ENCODE data around the gene TMEM139. TPM values are rescaled to one million over a fixed set of nuclear protein-coding genes. Genes with fewer than 3 reads are reported as not detected.
"Not testable (repeated sequence)": the region's sequence is repeated elsewhere in the genome, so short reads cannot be mapped to it uniquely, and the experiment has no call there.

Gene TMEM139
- total and polyA plus RNA-seq, 3 experiments from 2014 or later: 0.84 to 0.90 (median 0.87) TPM

DNA sequence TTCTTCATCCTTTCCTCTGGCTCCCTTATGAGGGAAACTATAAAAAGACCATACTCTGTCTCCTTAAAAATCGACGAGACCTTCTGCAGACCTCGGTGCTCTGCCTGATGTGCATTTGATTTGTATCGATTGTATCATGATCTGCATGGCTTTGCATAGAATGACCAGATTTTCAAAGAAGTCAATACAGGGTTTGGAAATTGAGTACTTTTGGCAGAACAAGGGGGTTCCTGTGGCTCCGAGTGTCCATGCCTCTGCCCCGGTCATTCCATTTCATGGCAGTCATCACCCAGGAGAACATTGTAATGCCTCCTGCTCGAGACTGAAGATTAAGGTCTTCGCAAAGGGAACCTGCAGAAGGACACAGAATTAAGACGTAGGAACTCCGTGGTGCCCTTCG, 4.1 kb downstream of the TMEM139 start:
- Histone ChIP-seq H3K4me3 (ENCODE audit: low read length) (peak overlapping the region; percentile 59), H3K27ac (ENCODE audit: low read depth, low read length) (peak overlapping the region; percentile 83), H3K9me3 (ENCODE audit: low read length) (no peaks in the 10 kb centered on the region), H3K36me3 (ENCODE audit: insufficient read depth, low read length) (peaks cover 17% of the 10 kb centered on the region), H3K4me1 (ENCODE audit: insufficient read depth, low read length) (peaks cover 22% of the 10 kb centered on the region), H3K27me3 (ENCODE audit: insufficient read depth, low read length, poor library complexity, severe bottlenecking) (no peaks in the 10 kb centered on the region)
- no peak for DNase-seq
- peaks cover 46 to 65% (median 55%) of the 10 kb centered on the region in 3 donors for H3K4me1 Mint-ChIP-seq
- ChIA-PET CTCF (interaction anchor here (1.1 to 1.7 kb wide), 4 partner anchors 10 to 33 kb away, joined by 3 to 13 read pairs (median 4); no protein-coding TSS in a partner anchor), POLR2A (interaction anchor here (0.5 to 2.4 kb wide), 5 partner anchors 9 to 1547 kb away, joined by 3 to 9 read pairs (median 4); partner anchors contain the start of gene TPK1)
- H3K27me3 Mint-ChIP-seq: no peaks in the 10 kb centered on the region
- H3K36me3 Mint-ChIP-seq: peaks cover 6 to 48% (median 12%) of the 10 kb centered on the region in 3 donors
- H3K4me3 Mint-ChIP-seq: peak overlapping the region; percentile 88 to 99 (median 95)
- H3K9me3 Mint-ChIP-seq: no peaks in the 10 kb centered on the region
- H3K27ac Mint-ChIP-seq: peak overlapping the region; percentile 85 to 99 (median 91)

DNA sequence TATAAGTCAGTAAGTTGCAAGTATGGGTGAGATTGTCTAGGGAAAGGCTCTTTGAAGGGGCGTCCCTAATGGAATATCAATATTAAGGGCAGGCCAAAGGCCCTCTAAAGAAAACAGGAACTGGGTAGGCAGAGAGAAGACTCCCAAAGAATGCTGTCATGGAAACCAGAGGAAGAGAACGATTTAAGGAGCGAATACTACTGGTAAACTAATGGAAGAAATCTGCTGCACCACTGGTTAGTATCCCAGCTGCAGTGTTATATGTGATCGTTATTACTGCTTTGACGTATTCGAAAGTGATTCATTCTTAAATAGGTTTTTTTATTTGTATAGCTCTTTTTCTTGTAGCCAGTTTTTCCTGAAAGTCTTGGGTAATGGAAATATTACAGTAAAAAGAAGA, 4.7 kb downstream of the TMEM139 start:
- Histone ChIP-seq H3K4me3 (ENCODE audit: low read length) (peak overlapping the region; percentile 59), H3K4me1 (ENCODE audit: insufficient read depth, low read length) (peaks cover 20% of the 10 kb centered on the region), H3K36me3 (ENCODE audit: insufficient read depth, low read length) (peaks cover 22% of the 10 kb centered on the region), H3K9me3 (ENCODE audit: low read length) (no peaks in the 10 kb centered on the region), H3K27me3 (ENCODE audit: insufficient read depth, low read length, poor library complexity, severe bottlenecking) (no peaks in the 10 kb centered on the region), H3K27ac (ENCODE audit: low read depth, low read length) (peak overlapping the region; percentile 83)
- DNase-seq: no peak
- no peaks in the 10 kb centered on the region for H3K27me3 Mint-ChIP-seq
- H3K27ac Mint-ChIP-seq: peak overlapping the region; percentile 85 to 99 (median 91)
- POLR2A ChIA-PET: interaction anchor here (1.0 kb wide), 1 partner anchor 26 kb away, joined by 9 read pairs; the partner anchor contains the start of gene GSTK1
- H3K4me3 Mint-ChIP-seq: peak overlapping the region; percentile 88 to 99 (median 95)
- H3K9me3 Mint-ChIP-seq: no peaks in the 10 kb centered on the region
- CTCF ChIA-PET: interaction anchor here (0.9 to 2.1 kb wide), 5 partner anchors 10 to 74 kb away, joined by 3 to 8 read pairs (median 4); no protein-coding TSS in a partner anchor
- peaks cover 47 to 65% (median 57%) of the 10 kb centered on the region in 3 donors for H3K4me1 Mint-ChIP-seq
- H3K36me3 Mint-ChIP-seq: peaks cover 12 to 53% (median 17%) of the 10 kb centered on the region in 3 donors

DNA sequence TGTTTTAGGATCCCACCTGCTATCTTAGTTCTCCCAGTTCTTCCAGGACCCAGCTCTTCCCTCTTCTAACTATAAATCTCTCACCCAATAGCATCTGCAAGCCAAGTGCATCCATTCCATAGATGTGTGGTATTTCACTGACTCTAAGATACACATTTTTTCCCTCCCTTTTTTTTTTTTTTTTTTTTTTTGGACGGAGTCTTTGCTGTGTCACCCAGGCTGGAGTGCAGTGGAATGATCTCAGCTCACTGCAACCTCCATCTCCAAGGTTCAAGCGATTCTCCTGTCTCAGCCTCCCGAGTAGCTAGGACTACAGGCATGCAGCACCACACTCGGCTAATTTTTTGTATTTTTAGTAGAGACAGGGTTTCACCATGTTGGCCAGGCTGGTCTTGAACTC, 5.1 kb downstream of the TMEM139 start:
- Mint-ChIP-seq H3K4me1 (peaks cover 50 to 67% (median 61%) of the 10 kb centered on the region in 3 donors), H3K36me3 (peaks cover 15 to 58% (median 19%) of the 10 kb centered on the region in 3 donors), H3K4me3 (peak overlapping the region; percentile 88 to 99 (median 95)), H3K27ac (peak overlapping the region in 5 of 8 donors; percentile 54 to 92 (median 88))
- peaks cover 27% of the 10 kb centered on the region for H3K36me3 ChIP-seq (ENCODE audit: insufficient read depth, low read length)
- peak overlapping the region; percentile 59 for H3K4me3 ChIP-seq (ENCODE audit: low read length)
- H3K9me3 ChIP-seq (ENCODE audit: low read length); H3K27me3 ChIP-seq (ENCODE audit: insufficient read depth, low read length, poor library complexity, severe bottlenecking); H3K27me3 Mint-ChIP-seq; DNase-seq; H3K9me3 Mint-ChIP-seq: not testable (repeated sequence)
- CTCF ChIA-PET: interaction anchor here (0.9 to 2.1 kb wide), 6 partner anchors 10 to 74 kb away, joined by 3 to 8 read pairs (median 4); no protein-coding TSS in a partner anchor
- peak overlapping the region; percentile 83 for H3K27ac ChIP-seq (ENCODE audit: low read depth, low read length)
- POLR2A ChIA-PET: interaction anchor here (1.0 kb wide), 1 partner anchor 27 kb away, joined by 9 read pairs; the partner anchor contains the start of gene GSTK1
- H3K4me1 ChIP-seq (ENCODE audit: insufficient read depth, low read length): peaks cover 20% of the 10 kb centered on the region

DNA sequence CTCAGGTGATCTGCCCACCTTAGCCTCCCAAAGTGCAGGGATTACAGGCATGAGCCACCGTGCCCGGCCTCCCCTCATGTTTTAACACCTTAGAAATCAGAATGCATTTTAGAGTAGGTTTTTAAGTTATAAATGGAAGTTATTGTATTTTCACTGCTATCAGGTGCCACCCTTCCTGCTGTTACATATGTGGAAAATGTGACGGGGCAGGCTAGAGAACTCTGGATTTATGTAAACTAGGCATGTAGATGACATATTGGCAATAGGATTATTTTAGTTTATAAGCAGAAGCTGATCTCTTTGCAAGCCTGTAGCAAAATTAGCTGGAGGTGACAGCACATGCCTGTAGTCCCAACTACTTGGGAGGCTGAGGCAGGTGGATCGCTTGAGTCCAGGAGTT, 5.5 kb downstream of the TMEM139 start:
- peak overlapping the region; percentile 19 for H3K4me3 ChIP-seq (ENCODE audit: low read length)
- peaks cover 30% of the 10 kb centered on the region for H3K36me3 ChIP-seq (ENCODE audit: insufficient read depth, low read length)
- H3K27ac ChIP-seq (ENCODE audit: low read depth, low read length): no peak overlapping the region
- H3K4me1 Mint-ChIP-seq: peaks cover 53 to 71% (median 65%) of the 10 kb centered on the region in 3 donors
- H3K27ac Mint-ChIP-seq: peak overlapping the region in 3 of 8 donors; percentile 7 to 85 (median 37)
- peak overlapping the region; percentile 35 to 99 (median 95) for H3K4me3 Mint-ChIP-seq
- POLR2A ChIA-PET: no interaction called here
- H3K4me1 ChIP-seq (ENCODE audit: insufficient read depth, low read length): peaks cover 23% of the 10 kb centered on the region
- no peaks in the 10 kb centered on the region for H3K9me3 ChIP-seq (ENCODE audit: low read length)
- no peaks in the 10 kb centered on the region for H3K9me3 Mint-ChIP-seq
- peaks cover 17 to 62% (median 22%) of the 10 kb centered on the region in 3 donors for H3K36me3 Mint-ChIP-seq
- CTCF ChIA-PET: interaction anchor here (0.9 to 2.1 kb wide), 7 partner anchors 9 to 75 kb away, joined by 3 to 8 read pairs (median 4); partner anchors contain the start of gene GSTK1
- no peak for DNase-seq
- no peaks in the 10 kb centered on the region for H3K27me3 ChIP-seq (ENCODE audit: insufficient read depth, low read length, poor library complexity, severe bottlenecking)
- no peaks in the 10 kb centered on the region for H3K27me3 Mint-ChIP-seq

DNA sequence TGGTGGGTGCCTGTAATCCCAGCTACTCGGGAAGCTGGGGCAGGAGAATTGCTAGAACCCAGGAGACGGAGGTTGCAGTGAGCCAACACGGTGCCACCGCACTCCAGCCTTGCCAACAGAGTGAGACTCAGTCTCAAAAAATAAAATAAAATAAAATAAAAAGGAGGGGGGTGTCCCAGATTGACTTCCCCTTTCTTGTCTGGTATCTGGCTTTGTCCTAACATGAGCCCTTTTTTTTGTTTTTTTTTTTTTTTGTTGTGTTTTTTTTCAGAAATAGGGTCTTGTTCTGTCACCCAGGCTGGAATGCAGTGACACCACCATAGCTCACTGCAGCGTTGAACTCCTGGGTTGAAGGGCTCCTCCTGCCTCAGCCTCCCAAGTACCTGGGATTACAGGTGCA, 8.1 kb downstream of the TMEM139 start:
- H3K4me1 Mint-ChIP-seq: peaks cover 62 to 80% (median 75%) of the 10 kb centered on the region in 3 donors

DNA sequence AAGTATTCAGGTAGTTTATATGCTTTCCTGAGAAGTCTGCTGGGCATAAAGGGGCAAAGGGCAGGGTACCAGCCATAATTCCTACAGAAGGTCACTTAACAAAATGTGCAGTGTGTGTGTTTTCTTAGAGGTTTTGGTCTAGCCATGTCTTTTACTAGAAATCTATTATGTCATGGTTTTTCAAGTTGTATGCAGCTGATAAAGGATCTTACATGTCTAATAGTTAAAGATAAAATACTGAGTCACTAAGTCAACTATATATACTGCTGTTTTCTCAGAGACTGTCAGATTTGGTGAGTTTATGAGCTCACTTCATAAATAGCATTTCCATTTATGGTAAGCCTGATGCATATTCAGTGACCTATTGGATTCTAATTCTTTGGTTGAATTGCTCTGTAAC, 11.1 kb downstream of the TMEM139 start:
- CTCF ChIA-PET: interaction anchor here (1.1 to 8.0 kb wide), 12 partner anchors 10 to 121 kb away, joined by 3 to 103 read pairs (median 4); partner anchors contain the start of gene GSTK1
- Mint-ChIP-seq H3K36me3 (peaks cover 36 to 91% (median 38%) of the 10 kb centered on the region in 3 donors), H3K4me1 (peaks cover 52 to 73% (median 71%) of the 10 kb centered on the region in 3 donors), H3K4me3 (peak overlapping the region in 2 of 7 donors; percentile 1 to 14), H3K27me3 (no peaks in the 10 kb centered on the region), H3K9me3 (no peaks in the 10 kb centered on the region), H3K27ac (peak overlapping the region in 6 of 8 donors; percentile 13 to 64 (median 28))
- Histone ChIP-seq H3K27ac (ENCODE audit: low read depth, low read length) (peak overlapping the region; percentile 5), H3K36me3 (ENCODE audit: insufficient read depth, low read length) (peaks cover 72% of the 10 kb centered on the region), H3K4me1 (ENCODE audit: insufficient read depth, low read length) (peaks cover 25% of the 10 kb centered on the region), H3K4me3 (ENCODE audit: low read length) (no peak overlapping the region), H3K9me3 (ENCODE audit: low read length) (no peaks in the 10 kb centered on the region), H3K27me3 (ENCODE audit: insufficient read depth, low read length, poor library complexity, severe bottlenecking) (no peaks in the 10 kb centered on the region)
- no peak for DNase-seq
- POLR2A ChIA-PET: interaction anchor here (0.6 to 0.8 kb wide), 2 partner anchors 46 to 433 kb away, joined by 3 to 6 read pairs; no protein-coding TSS in a partner anchor

More for the DNA sequence above, 8.1 kb downstream of the TMEM139 start:
- Histone ChIP-seq H3K27me3 (ENCODE audit: insufficient read depth, low read length, poor library complexity, severe bottlenecking) (no peaks in the 10 kb centered on the region), H3K27ac (ENCODE audit: low read depth, low read length) (no peak overlapping the region), H3K9me3 (ENCODE audit: low read length) (no peaks in the 10 kb centered on the region), H3K4me3 (ENCODE audit: low read length) (no peak overlapping the region), H3K4me1 (ENCODE audit: insufficient read depth, low read length) (peaks cover 31% of the 10 kb centered on the region), H3K36me3 (ENCODE audit: insufficient read depth, low read length) (peaks cover 43% of the 10 kb centered on the region)
- Mint-ChIP-seq H3K36me3 (peaks cover 27 to 85% (median 29%) of the 10 kb centered on the region in 3 donors), H3K27me3 (no peaks in the 10 kb centered on the region), H3K27ac (no peak overlapping the region), H3K9me3 (no peaks in the 10 kb centered on the region), H3K4me3 (no peak overlapping the region)
- DNase-seq: no peak
- ChIA-PET POLR2A (interaction anchor here (0.6 kb wide), 2 partner anchors 14 to 43 kb away, joined by 3 to 4 read pairs; no protein-coding TSS in a partner anchor), CTCF (interaction anchor here (1.4 to 3.0 kb wide), 6 partner anchors 8 to 124 kb away, joined by 5 to 14 read pairs (median 6); partner anchors contain the start of gene GSTK1)

DNA sequence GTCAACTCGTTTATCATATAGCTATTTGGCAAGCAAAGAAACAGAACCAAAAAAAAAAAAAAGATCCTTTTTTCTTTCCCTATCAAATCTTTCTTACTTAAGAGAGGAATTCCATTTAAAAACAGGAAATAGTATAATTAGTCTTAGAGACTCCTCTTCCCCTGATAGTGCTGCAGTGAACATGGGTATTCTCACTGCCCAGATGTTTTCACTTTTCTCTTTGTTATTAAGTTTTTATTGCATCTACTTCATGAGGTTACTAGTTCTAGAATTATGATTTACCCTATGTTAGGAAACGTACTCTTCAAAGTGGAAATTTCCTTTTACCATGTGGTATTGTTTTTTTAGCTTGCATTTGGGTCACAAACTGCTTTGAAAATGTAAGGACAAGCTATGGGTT, 11.9 kb downstream of the TMEM139 start:
- CTCF ChIA-PET: interaction anchor here (1.1 to 8.0 kb wide), 10 partner anchors 12 to 120 kb away, joined by 3 to 103 read pairs (median 4); no protein-coding TSS in a partner anchor
- Mint-ChIP-seq H3K27me3 (no peaks in the 10 kb centered on the region), H3K4me3 (no peak overlapping the region), H3K27ac (peak overlapping the region in 2 of 8 donors; percentile 13 to 37), H3K36me3 (peaks cover 38 to 92% (median 38%) of the 10 kb centered on the region in 3 donors), H3K4me1 (peaks cover 45 to 65% (median 63%) of the 10 kb centered on the region in 3 donors), H3K9me3 (no peaks in the 10 kb centered on the region)
- POLR2A ChIA-PET: interaction anchor here (0.8 kb wide), 1 partner anchor 47 kb away, joined by 6 read pairs; no protein-coding TSS in a partner anchor
- Histone ChIP-seq H3K4me1 (ENCODE audit: insufficient read depth, low read length) (peaks cover 24% of the 10 kb centered on the region), H3K27ac (ENCODE audit: low read depth, low read length) (peak overlapping the region; percentile 20), H3K4me3 (ENCODE audit: low read length) (no peak overlapping the region), H3K36me3 (ENCODE audit: insufficient read depth, low read length) (peaks cover 80% of the 10 kb centered on the region), H3K27me3 (ENCODE audit: insufficient read depth, low read length, poor library complexity, severe bottlenecking) (no peaks in the 10 kb centered on the region), H3K9me3 (ENCODE audit: low read length) (no peaks in the 10 kb centered on the region)
- no peak for DNase-seq
